A549 treated with ZK216348 at 1 μM for 4 hours (cell line): ENCODE data around the gene CCDC195. TPM values are rescaled to one million over a fixed set of nuclear protein-coding genes. Genes with fewer than 3 reads are reported as not detected.

ENCODE experiments used
- total RNA-seq: library from RNA; stranded (reverse); fragments of 200-300 nt; extraction: Qiagen RNA extraction; gene quantifications from 5 replicates; pipeline ENCODE4 v1.2.3, GENCODE V29; 2022; ENCODE audit warnings: low read depth

CCDC195 gene, protein sequence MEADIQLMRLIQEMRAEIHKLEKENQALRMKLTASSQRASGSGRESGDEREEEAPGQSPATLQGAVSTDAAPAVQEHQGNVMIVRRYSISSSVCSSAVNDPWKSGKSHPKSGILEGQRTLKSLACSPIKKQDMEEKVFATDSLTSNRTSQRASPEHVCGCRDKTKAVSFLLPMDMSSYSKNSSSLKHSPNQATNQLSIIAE
- total RNA-seq: not detected in 5 replicates

GRCh38 chr2:224716201-224716600 is at the start of gene CCDC195:
CCDC195 (minus strand) TSS chr2:224716365; CDS start chr2:224716365, 0 bp downstream.

Other genes with a start within 250 kb of the CCDC195 start
- 57.9 to 83.9 TPM (median 69.0 TPM) in 5 replicates for gene CUL3, start 131.0 kb downstream of the CCDC195 start, total RNA-seq